NOMO-1 treated with DMSO at 0.1 percent for 48 hours (cell line): ENCODE results near the gene MED12.

Experiments
- DNase-seq: peaks from one replicate; lab custom pipeline; 2025; ENCODE audit not compliant: unreplicated experiment; lab: John Stamatoyannopoulos, UW

Gene MED12

GRCh38 chrX:71118032-71118984, at the start of gene MED12:
Gene MED12 (plus strand): TSS chrX:71118596. CDS start chrX:71118755, 159 bp downstream.
- peak; percentile 65 for DNase-seq

GRCh38 chrX:71070531-71070930, 47.9 kb upstream of the MED12 start:
- DNase-seq, result no peak

DNA sequence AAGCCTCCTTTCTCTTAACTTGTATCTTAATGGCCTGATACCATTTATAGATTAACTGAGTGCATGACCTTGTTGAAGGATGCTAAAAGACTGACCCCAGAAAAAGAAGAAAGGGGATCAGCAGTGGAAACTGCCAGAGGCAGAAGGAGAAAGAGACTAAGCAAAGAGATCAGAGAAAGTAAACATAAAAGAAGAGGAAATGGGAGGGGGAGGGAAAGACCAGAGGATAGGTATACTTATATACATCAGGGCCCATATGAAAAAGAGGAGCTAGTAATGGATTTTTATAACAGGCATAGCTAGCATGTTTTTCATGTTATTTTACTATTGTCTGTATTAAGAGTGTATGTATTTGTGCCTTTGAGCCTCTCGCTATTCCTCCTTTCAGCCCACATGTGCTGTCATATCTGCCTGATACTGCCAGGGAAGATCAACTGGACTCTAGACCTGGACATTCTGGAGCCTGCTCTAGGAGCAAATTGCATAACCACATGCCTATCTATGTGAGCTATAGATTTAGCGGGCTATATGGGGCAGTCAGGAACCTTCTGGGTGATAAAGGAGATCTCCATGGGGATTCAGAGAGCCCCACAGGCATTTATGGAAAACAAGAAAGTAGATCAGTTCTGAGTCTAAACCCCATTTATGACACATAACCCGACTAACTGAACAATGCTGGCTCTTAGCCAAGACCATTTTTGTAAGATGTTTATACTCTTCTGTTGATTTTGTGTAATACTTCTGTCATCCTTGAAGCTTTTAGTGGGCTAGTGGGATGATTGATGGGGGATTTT, 36.9 kb upstream of the MED12 start:
- no peak for DNase-seq

GRCh38 chrX:71082124-71082647, 36.2 kb upstream of the MED12 start:
- DNase-seq, result no peak

- DNase-seq, result no peak
Measured at GRCh38 chrX:71082822-71083221, 35.6 kb upstream of the MED12 start.

DNA sequence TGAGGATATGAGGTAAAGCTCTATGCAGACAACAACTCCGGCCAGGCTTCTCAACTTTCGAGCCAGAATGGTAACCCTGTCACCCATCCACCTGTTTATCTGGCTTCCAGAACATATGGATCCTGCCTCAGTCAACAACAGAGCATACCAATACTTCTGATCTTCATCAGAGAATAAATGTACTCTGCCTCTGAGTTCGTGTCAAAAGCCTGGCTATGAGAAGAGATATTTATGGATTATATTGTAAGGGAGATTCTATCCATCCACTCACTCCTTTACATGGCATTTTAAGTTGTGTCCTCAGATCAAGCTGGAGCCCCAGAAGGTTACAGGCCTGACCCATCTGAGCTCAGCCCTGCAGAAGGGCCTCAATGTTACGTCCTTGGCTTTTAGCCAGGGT, 32.5 kb upstream of the MED12 start:
- no peak for DNase-seq

GRCh38 chrX:71091263-71091662, 27.1 kb upstream of the MED12 start:
- DNase-seq, result no peak

DNA sequence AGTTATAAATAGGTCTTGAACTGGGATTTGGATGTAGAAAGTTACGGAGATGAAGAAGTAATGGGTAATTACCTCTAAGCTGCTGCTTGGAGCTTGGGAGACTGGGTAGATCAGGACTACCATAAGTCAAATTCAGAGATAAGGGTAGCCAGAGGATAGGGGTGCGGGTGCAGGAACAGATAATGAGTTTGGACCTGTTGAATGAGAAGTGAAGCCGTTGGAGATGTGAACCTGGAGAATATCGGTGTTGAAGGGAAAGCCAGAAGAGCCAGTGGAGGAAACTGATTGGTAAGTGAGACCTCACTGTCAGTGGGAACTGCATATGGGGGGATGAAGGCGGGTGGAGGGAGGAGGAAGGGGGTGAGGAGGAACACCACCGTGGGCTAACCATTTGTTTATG, 23.4 kb upstream of the MED12 start:
- no peak for DNase-seq

DNA sequence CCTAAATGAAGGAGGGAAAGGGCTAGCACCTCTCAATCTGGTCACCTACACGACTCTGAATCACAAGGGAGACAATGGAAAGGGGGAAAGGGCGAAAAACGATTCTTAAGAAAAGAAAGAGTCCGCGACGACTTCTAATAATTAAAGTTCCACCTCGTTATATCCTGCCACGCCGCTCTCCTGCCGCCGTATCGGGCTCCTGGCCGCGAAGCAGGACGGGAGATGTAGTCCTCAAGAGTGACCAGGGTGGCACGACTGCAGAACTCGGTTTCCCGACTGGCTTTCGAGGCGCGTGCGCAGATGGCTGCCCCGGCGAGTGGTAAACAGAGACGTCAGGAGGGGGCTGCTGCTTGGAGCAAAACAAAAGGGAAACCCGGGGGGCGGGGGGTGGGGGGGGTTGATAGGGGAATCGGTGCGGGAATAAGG, 22.8 kb upstream of the MED12 start, which contains the start of gene FOXO4:
TSS of gene FOXO4 (plus strand) at position 297 of the 426 bp plus-strand sequence. CDS start 678 bp downstream, outside the sequence.
- peak; percentile 78 for DNase-seq

- DNase-seq, result peak; percentile 38
Measured at GRCh38 chrX:71095981-71096759, 22.2 kb upstream of the MED12 start.

DNA sequence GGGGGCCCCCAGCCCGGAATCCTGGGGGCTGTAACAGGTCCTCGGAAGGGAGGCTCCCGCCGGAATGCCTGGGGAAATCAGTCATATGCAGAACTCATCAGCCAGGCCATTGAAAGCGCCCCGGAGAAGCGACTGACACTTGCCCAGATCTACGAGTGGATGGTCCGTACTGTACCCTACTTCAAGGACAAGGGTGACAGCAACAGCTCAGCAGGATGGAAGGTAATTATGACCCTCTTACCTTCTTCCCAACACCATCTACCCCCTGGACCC, 21.7 kb upstream of the MED12 start:
- no peak for DNase-seq

GRCh38 chrX:71098302-71098701, 20.1 kb upstream of the MED12 start:
- DNase-seq, result peak; percentile 50

- DNase-seq, result no peak
Measured at GRCh38 chrX:71098951-71099506, 19.4 kb upstream of the MED12 start.

DNA sequence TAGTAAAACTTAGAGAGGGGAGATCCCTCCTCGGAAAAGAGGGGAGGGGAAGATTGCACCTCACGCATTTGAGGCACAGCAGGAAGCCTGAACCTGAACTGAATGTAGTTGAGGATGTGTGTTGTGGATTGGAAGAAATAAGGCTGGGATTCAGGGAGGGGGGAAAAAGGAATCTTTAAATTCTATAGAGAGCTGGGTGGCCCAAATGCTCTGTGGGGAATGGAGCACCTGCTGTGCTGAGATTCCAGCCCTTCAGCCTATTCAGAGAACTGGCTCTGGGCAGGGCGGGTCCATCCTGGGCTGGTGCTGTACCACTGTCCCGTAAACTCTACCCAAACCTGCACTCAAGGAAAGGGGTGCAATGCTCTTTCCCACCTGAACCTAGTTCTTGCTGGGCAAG, 18.7 kb upstream of the MED12 start:
- DNase-seq, result no peak

DNA sequence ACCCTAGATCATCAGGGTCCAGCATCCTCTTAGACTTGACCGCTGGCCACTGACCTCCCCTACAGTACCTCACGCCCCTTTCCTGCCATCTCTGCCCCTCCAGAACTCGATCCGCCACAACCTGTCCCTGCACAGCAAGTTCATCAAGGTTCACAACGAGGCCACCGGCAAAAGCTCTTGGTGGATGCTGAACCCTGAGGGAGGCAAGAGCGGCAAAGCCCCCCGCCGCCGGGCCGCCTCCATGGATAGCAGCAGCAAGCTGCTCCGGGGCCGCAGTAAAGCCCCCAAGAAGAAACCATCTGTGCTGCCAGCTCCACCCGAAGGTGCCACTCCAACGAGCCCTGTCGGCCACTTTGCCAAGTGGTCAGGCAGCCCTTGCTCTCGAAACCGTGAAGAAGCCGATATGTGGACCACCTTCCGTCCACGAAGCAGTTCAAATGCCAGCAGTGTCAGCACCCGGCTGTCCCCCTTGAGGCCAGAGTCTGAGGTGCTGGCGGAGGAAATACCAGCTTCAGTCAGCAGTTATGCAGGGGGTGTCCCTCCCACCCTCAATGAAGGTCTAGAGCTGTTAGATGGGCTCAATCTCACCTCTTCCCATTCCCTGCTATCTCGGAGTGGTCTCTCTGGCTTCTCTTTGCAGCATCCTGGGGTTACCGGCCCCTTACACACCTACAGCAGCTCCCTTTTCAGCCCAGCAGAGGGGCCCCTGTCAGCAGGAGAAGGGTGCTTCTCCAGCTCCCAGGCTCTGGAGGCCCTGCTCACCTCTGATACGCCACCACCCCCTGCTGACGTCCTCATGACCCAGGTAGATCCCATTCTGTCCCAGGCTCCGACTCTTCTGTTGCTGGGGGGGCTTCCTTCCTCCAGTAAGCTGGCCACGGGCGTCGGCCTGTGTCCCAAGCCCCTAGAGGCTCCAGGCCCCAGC, 17.6 kb upstream of the MED12 start:
- DNase-seq, result no peak

GRCh38 chrX:71102292-71102691, 16.1 kb upstream of the MED12 start:
- DNase-seq, result no peak

DNA sequence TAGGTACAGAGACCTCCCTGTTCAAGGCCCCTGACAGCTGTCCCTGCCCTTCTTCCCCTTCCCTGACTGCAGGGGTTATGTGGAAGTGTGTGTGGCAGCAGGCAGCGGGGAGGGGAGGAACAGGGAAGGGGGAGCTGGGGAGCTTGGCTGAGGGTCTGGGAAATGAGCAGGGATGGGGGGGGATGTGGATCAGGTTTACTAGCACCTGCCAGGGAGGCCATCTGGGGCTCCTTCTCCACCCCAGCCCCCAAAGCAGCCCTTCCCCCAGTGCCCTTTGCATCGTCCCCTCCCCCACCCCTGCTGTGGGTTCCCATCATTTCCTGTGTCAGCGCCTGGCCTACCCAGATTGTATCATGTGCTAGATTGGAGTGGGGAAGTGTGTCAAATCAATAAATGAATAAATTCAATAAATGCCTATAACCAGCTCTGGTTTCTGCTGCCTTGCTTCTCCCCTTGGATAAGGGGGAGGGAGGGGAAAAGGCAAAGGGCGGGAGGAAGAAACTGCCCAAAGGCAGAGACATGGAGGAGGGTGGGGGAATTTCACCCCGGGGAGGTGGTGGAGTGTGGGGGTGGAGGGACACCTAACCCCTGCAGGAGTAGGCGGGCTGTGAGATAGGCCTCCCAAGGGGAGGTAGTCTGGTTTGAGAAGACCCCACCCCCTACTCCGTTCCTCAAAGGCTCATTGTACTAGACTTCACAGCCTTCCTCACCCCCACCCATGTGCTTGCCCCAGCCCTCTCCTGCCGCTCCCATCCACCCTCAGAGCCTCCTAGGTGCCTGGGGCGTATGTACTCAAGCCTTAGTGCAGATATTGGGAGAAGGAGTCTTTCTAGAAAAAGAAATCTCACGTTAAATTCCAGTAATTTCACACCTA, 15.0 kb upstream of the MED12 start:
- peak; percentile 24 for DNase-seq

DNA sequence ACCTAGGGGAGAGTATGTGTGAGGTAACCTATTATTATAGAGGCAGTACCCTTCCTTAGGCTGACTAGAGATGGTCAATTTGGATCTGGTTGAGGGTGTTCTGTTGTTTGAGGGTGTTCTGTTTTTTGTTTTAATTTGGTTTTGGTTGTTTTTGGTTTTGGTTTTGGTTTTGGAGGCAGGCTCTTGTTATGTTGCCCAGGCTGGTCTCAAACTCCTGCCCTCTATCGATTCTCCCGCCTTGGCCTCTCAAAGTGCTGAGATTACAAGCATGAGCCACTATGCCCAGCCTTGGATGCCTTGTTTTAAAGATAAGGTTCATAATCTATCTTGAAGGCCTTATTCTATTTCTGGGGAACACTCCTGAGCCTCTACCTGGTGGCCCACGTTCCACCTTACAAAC, 12.8 kb upstream of the MED12 start:
- no peak for DNase-seq

DNA sequence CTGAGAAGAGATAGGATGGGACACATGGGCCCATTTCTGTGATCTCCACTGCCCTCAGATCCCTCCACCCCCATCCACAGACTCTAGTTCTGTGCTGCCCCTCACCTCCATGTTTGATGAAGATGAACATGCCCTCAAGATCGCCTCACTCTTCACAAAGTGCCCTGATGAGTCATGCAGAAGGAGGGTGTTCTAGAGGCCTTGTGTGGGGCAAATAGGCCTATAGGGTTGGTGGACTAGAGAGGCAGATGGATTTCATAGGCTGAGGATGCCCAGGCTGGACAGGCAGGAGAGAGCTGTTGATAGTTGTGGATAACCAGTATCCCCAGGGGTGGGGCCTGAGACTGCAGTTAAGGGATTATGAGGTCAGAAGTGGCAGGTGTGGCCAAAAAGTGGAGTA, 12.0 kb upstream of the MED12 start, which contains the start of gene CXorf65:
TSS of gene CXorf65 (minus strand) at position 314 of the 400 bp plus-strand sequence. CDS start at position 130, 184 bp downstream.
- peak; percentile 13 for DNase-seq
